Suprapubic skin (tissue), 4 donors: ENCODE results near the gene GJA9. TPM values are rescaled to one million over a fixed set of nuclear protein-coding genes. Genes with fewer than 3 reads are reported as not detected.

Experiments used
- DNase-seq, 2 donors: peaks; one replicate each; pipeline ENCODE4 v3.0.0-alpha.2; 2019; ENCODE audit warnings: low spot score in 2 of 2
- H3K27ac ChIP-seq: fragments of 200-600 bp; sonication (generic); one replicate; pipeline ENCODE4 v1.5.1; 2019
- H3K27me3 ChIP-seq: fragments of 200-600 bp; sonication (generic); one replicate; pipeline ENCODE4 v1.5.1; 2019
- H3K36me3 ChIP-seq: fragments of 200-600 bp; sonication (generic); one replicate; pipeline ENCODE4 v1.5.1; 2019
- H3K4me1 ChIP-seq: fragments of 200-600 bp; sonication (generic); one replicate; pipeline ENCODE4 v1.5.1; 2019
- H3K4me3 ChIP-seq: fragments of 200-600 bp; sonication (generic); one replicate; pipeline ENCODE4 v1.5.1; 2019; ENCODE audit warnings: mild to moderate bottlenecking
- H3K9me3 ChIP-seq: fragments of 200-600 bp; sonication (generic); one replicate; pipeline ENCODE4 v1.5.1; 2019
- CTCF ChIP-seq, 2 donors: fragments of 200-600 bp in 1 of 2; fragments of 450-650 bp in 1 of 2; sonication (generic) in 1 of 2; IDR thresholded peaks; one replicate each; pipeline ENCODE4 v1.5.1; 2016 to 2019; ENCODE audit warnings: antibody characterized with exemption in 2 of 2, mild to moderate bottlenecking in 1 of 2, moderate library complexity in 1 of 2
- EP300 ChIP-seq: sonication (generic); formaldehyde crosslinking; IDR thresholded peaks from one replicate; pipeline ENCODE4 v1.6.1; 2017; ENCODE audit warnings: antibody characterized with exemption
- POLR2A ChIP-seq, 2 donors: fragments of 450-650 bp; IDR thresholded peaks; one replicate each; pipeline ENCODE4 v1.6.1; 2017; ENCODE audit warnings: antibody characterized with exemption in 2 of 2, mild to moderate bottlenecking in 2 of 2, moderate library complexity in 2 of 2
- POLR2AphosphoS5 ChIP-seq, 3 donors: sonication (generic); formaldehyde crosslinking; IDR thresholded peaks; one replicate each; pipeline ENCODE4 v1.6.1; 2017; ENCODE audit warnings: antibody characterized with exemption in 3 of 3
- WGBS: methylation state at CpG from one replicate; pipeline ENCODE4 v1.1.5; 2018; 5-methylcytosine and 5-hydroxymethylcytosine counted together
- total RNA-seq, 4 donors: library from RNA; depleted of rRNA; stranded (reverse); fragments of >200 nt; gene quantifications; one replicate each; pipeline ENCODE4 v1.1.0, GENCODE V29; 2016

Gene GJA9
- total RNA-seq, 4 donors from 2014 or later, result 1.1 TPM; not detected in 3

DNA sequence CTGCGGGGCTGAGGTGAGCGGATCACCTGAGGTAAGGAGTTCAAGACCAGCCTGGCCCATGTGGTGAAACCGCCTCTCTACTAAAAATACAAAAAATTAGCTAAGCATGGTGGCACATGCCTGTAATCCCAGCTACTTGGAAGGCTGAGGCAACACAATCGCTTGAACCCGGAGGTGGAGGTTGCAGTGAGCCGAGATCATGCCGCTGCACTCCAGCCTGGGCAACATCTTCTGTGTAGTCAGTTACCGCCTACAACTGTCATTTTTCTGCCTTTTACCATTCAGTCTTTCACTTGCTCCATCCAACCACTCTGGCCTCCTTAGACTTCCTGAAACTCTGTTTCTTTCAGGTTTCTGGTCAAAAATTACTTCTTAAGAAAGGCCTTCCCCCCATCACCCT, 10.4 kb downstream of the GJA9 start:
- H3K36me3 ChIP-seq, result peaks cover 5% of the 10 kb centered on the region
- no peak for TF ChIP-seq EP300
- no peak for TF ChIP-seq CTCF (IDR thresholded peaks at IDR 0.05)
- no peak for TF ChIP-seq POLR2A (IDR thresholded peaks at IDR 0.05)
- no peak for TF ChIP-seq POLR2AphosphoS5 (IDR thresholded peaks at IDR 0.05)
- H3K27me3 ChIP-seq, result no peaks in the 10 kb centered on the region
- H3K4me3 ChIP-seq, result no peak overlapping the region
- 88% methylated on average over 8 of the region's 8 CpGs for WGBS
- no peak for DNase-seq
- H3K9me3 ChIP-seq, result no peaks in the 10 kb centered on the region
- peaks cover 18% of the 10 kb centered on the region for H3K4me1 ChIP-seq
- no peak overlapping the region for H3K27ac ChIP-seq

DNA sequence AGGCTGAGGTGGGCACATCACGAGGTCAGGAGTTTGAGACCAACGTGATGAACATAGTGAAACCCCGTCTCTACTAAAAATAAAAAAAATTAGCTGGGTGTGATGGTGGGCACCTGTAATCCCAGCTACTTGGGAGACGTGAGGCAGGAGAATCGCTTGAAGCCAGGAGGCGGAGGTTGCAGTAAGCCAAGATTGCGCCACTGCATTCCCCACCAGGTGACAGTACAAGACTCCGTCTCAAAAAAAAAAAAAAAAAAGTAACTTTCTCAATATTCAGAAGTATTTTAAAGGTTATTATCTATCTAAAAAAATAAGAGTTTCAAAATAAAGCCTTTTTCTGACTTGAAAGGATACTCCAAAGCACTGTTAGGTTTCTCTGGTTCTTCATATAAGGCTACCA, 14.2 kb downstream of the GJA9 start:
- 92% methylated on average over 8 of the region's 8 CpGs for WGBS
- no peaks in the 10 kb centered on the region for H3K27me3 ChIP-seq
- no peak for DNase-seq
- peaks cover 5% of the 10 kb centered on the region for H3K36me3 ChIP-seq
- H3K4me3 ChIP-seq, result no peak overlapping the region
- TF ChIP-seq EP300, result no peak
- no peaks in the 10 kb centered on the region for H3K9me3 ChIP-seq
- H3K4me1 ChIP-seq, result peaks cover 13% of the 10 kb centered on the region
- H3K27ac ChIP-seq, result no peak overlapping the region

GRCh38 chr1:38865112-38865715, 16.2 kb downstream of the GJA9 start:
- Histone ChIP-seq H3K4me3 (no peak overlapping the region), H3K27me3 (no peaks in the 10 kb centered on the region), H3K4me1 (peaks cover 25% of the 10 kb centered on the region), H3K36me3 (peaks cover 5% of the 10 kb centered on the region), H3K9me3 (no peaks in the 10 kb centered on the region), H3K27ac (no peak overlapping the region)
- no peak for TF ChIP-seq EP300
- no peak for TF ChIP-seq POLR2A (IDR thresholded peaks at IDR 0.05)
- no peak for TF ChIP-seq CTCF (IDR thresholded peaks at IDR 0.05)
- no peak for TF ChIP-seq POLR2AphosphoS5 (IDR thresholded peaks at IDR 0.05)
- no peak for DNase-seq
- 54% methylated on average over 4 of the region's 4 CpGs for WGBS

GRCh38 chr1:38860454-38860795, 21.0 kb downstream of the GJA9 start:
- Histone ChIP-seq H3K4me3 (peak overlapping the region; percentile 100), H3K4me1 (peaks cover 45% of the 10 kb centered on the region), H3K36me3 (peaks cover 3% of the 10 kb centered on the region), H3K27me3 (no peaks in the 10 kb centered on the region), H3K27ac (peak overlapping the region; percentile 99), H3K9me3 (no peaks in the 10 kb centered on the region)
- WGBS, result 3% methylated on average over 6 of the region's 6 CpGs
- TF ChIP-seq POLR2A (IDR thresholded peaks at IDR 0.05) (no peak), CTCF (IDR thresholded peaks at IDR 0.05) (no peak), POLR2AphosphoS5 (IDR thresholded peaks at IDR 0.05) (no peak), EP300 (no peak)
- DNase-seq, result no peak

DNA sequence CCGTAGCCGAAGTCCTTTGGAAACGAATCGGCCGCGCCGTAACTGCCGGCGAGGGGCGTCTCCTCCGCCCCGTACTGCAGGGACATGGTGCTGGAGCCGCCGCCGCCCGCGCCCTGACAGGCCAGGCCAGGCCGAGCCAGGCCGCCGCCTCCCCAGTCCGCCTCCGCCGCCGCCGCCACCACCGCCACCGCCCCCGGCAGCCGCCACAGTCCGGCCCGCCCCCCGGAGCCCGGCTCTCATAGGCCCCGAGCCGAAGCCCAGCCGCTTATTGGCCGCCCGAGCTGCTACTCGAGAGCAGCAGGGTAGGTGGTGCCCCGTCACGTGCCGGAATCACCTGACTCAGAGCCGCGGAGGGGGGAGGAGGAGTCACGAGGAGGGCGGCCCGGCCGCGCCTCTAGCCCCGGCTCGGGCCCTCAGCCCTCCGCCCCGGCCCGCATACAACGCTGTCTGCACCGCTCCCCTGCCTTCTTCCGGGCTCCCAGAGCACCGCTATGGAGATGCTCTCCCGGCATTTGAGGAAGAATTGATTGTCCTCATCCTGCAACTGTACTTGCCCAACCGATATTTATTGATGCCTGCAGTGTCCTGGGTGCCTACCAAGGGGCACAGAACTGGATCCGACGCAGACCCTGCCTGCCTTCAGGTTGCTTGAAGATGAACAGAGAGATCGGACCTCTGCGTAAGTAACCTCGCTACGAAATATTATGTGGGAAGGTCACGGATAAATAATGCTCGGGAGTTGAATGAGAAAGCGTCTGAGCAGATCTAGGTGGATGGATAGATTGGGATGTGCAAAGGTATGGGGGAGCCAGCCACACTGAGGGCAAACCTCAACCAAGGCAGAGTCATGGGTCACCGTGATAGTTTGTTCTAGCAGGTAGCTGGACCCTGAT, 21.6 kb downstream of the GJA9 start, which contains the start of gene RRAGC:
TSS of gene RRAGC (minus strand) at position 212 of the 893 bp plus-strand sequence. CDS start at position 86, 126 bp downstream.
- peak in 1 of 2 donors; percentile 40 for TF ChIP-seq POLR2A (IDR thresholded peaks at IDR 0.05)
- no peak for TF ChIP-seq EP300
- TF ChIP-seq POLR2AphosphoS5 (IDR thresholded peaks at IDR 0.05), result peak in 2 of 3 donors; percentile 73 to 87
- Histone ChIP-seq H3K36me3 (peaks cover 8% of the 10 kb centered on the region), H3K4me1 (peaks cover 45% of the 10 kb centered on the region), H3K9me3 (no peaks in the 10 kb centered on the region), H3K27ac (peak within 1 kb of the TSS; percentile 99), H3K27me3 (no peaks in the 10 kb centered on the region), H3K4me3 (peak within 1 kb of the TSS; percentile 100)
- 2% methylated on average over 39 of the region's 70 CpGs for WGBS
- DNase-seq, result peak; percentile 100
